CD4-positive, alpha-beta T cell treated with Interleukin-15 for 1 hour (primary cell): Measurements from ENCODE around the gene RNASE7.
"Not testable (repeated sequence)": the region's sequence is repeated elsewhere in the genome, so short reads cannot be mapped to it uniquely, and the experiment has no call there.

ENCODE experiments used
- DNase-seq: peaks from one replicate; pipeline ENCODE4 v3.0.0-alpha.2; 2020

RNASE7 gene, protein sequence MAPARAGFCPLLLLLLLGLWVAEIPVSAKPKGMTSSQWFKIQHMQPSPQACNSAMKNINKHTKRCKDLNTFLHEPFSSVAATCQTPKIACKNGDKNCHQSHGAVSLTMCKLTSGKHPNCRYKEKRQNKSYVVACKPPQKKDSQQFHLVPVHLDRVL

DNA sequence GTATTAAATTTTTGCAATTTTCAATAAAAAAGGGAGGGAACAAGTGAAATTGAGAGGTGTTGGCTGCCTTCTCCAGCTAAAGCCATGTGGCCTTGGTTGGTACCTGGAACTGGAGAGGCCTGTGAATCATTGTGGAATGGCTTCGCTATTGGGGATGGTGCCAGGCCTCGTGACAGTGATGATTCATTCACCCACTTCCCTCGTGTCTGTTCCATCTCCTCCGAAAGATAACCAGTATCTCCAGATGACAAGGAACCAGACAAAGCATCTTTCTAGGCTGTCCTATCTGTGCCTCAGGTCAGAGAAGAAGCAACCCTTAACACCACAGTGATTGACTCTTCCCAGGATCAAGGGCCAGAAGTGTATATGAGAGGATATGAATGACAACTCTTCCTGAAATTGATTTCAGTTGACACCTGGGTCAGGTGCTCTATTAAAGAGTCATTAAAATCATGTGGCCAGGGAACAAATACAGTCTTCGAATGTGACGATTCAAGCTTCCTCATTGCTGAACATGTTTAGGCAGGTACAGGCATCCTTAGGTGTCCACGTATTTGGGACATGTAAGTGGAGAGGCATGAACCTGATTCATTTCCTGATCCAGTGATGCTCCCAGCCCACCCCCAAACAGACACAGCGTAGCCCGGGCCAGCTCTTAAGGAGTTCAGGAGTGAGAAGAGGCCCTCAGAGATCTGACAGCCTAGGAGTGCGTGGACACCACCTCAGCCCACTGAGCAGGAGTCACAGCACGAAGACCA lies at the start of gene RNASE7:
Gene RNASE7, plus strand, starts transcription at position 687 of the 758 bp plus-strand sequence. CDS start 631 bp downstream, outside the sequence.
- DNase-seq = no peak

DNA sequence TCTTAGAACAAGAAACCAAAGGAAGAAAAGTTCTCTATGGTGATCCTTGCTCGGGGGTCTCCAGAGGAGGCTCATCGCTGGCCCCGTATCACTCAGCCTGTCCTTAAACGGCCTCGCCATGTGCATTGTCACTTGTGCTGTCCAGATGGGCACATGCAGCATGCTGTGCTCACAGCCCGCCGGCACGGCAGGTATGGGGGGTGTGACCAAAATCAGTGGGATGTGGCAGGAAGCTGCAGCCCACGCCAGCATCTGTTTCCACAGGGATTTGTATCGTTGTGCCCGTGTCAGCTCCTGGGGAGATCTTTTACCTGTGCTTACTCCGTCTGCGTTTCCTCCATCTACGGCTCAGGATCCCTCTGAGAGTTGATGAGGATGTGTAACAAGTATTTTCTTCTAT lies 45.6 kb upstream of the RNASE7 start:
- DNase-seq = no peak

DNA sequence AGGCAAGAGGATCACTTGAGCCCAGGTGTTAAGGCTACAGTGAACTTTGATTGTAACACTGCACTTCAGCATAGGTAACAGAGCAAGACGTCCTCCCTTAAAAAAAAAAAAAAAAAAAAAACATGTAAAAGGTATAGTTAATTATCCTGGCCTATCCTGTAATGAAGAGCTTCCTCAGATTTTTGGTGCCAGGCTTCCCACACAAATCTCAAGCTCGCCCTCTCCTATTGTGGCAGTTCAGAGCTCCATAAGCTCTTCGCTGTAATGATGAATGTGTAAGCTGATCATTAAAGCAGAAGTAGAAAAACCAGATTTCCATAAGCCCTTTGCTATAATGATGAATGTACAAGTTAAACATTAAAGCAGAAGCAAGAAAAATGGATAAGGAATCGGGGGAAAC lies 45.0 kb upstream of the RNASE7 start:
- DNase-seq = no peak

DNA sequence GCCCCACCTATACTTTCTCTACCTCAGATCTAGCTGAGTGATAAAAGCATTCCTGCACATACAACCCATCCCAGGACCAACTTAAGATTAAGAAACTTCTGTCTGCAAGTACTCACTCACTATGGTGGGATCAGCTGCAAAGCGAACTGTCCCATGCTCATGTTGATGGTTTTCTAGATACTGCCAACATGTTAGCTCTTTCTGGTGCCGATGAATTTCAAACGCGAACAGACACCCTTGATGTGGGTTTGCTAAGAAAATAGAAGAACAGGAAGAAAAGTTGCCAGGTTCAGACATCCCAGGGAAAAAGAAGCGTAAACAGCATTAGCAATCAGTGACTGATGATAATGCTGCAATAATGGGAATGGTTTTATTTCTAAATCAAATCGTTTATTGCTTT lies 44.6 kb upstream of the RNASE7 start:
- DNase-seq = no peak

DNA sequence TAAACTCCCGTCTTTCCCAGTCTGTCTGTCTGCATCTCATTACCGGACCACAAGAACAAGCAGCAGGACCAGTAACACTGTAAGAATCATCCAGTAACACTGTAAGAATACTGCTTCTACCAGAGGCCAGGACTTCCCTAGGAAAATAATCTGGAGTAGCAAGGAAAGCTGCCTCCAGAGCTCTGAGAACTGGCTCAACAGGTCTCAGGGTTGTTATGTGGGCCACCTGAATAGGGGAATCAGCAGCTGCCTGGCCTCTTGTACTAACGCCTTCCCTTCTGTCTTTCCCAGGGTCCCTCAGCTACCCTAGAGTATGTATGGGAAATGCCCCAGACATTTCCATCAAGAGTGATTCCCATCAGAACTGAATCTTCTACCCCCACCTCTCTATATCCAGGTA lies 44.0 kb upstream of the RNASE7 start:
- no peak for DNase-seq

DNA sequence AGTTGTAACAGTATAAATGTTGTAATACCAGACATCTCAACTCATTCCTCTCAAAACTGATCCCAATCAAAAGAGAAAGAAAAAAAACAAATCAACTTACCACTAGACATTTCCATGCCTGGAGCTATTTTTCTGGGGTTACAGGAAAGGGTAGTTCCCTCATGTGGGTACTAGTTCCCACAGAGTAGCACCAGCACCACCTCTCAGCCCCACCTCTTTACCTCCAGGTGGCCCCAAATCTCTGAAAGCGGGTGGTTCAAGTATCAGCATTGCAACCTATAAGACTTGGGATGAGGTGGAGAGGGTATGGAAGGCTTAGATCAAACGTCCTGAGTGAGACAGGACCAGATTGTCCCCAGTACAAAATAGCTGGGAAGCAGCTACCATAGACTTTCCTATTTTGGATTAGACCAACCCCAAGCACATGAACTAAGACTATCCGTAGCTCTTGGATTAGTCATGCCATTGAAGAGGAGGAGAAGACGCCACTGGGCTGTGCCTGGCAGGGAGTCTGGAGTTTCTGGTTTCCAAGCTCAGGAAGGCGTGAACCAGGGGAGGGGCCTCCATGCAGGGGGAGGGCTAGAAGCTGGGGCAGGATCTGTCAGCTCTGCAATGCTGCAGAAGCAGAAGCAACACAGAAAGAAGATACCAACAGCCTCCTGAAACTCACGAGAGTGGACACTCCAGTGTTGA lies 43.3 kb upstream of the RNASE7 start, which contains the start of gene SLC39A2:
Gene SLC39A2, plus strand, starts transcription at position 620 of the 693 bp plus-strand sequence. CDS start 154 bp downstream, outside the sequence.
- no peak for DNase-seq

DNA sequence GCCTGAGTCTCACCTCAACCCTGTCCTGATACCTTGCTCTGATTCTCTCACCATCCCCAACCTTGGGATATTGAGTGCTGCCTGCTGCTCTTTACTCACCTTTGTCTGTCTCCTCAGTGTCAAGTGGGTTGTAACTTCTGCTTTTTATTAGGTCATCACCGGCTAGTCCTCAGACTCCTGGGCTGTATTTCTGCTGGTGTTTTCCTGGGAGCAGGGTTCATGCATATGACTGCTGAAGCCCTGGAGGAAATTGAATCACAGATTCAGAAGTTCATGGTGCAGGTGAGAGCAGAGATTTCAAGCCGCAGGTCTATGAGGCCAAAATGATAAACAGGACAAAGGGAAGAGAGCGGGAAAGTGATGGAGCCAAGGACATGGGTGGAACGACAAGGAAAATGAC lies 42.6 kb upstream of the RNASE7 start:
- no peak for DNase-seq

DNA sequence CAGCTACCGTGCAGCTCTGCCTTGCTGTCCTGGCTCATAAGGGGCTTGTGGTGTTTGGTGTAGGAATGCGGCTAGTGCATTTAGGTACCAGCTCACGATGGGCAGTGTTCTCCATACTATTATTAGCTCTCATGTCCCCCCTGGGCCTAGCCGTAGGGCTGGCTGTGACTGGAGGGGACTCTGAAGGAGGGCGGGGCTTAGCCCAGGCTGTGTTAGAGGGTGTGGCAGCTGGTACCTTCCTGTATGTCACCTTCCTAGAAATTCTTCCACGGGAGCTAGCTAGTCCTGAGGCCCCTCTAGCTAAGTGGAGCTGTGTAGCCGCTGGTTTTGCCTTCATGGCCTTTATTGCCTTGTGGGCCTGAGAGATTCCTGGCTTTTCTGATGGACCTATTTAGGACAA lies 40.9 kb upstream of the RNASE7 start:
- no peak for DNase-seq

DNA sequence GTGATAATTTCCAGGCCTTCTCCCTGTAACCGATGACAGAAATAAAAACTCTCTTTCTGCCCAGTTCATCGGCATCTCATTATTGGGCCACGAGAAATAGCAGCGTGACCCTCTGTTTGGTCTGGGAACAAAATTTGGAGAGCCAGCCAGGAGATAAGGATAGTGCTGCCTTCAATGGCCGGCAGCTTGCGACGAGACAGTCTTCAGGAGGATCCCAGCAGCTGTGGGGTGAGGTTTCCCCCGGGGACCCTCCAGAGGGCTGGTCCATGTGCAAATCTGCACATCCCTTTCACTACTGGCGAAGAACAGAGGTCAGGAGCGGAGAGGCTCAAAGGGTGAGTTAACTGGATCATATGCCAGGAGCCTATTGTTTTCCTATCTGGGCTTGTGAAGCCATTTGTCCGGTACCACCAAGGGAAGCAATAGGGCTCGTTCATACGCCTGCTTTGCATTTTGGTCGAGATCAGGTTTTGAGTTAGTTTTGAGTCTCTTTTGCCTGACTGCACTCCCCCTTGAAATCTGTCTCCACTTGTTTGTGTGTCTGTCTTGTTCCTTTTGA lies 38.3 kb upstream of the RNASE7 start:
- DNase-seq = no peak

DNA sequence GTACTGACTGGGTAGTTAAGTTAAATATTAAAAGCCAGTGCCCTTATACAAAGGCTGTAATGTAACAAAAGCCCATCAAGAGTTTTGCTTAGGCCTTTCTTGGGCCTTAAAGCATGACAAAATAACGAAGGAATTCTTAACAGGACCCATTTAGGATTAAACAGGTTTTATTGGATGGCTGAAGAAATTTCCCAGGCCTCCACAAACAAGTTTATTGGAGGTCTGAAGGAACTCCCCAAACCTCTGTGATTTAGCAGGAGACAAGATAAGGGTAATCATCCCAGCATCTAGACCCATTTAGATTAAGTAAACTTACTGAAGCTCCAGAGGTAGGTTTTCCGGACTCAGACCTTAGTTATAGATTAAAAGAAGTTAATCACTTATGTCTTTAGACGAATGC lies 32.4 kb upstream of the RNASE7 start:
- not testable (repeated sequence) for DNase-seq

DNA sequence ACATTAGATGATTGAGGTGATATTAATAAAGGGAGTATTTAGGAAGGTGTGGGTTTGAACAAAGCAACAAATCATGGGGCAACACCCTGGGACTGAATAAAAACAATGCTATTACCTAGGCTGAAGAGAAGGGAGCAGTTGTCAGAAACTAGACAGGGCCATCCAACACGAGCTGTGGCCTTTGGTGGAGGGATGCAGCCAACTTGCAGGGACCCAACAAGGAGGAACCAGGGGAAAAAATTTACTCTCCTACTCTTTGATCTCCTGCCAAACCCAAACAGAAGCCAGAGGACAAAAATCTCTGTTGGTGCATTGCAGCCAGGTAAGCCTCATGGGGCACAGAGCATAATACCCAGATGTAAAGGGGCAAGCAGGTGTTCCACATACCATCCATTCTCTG lies 31.0 kb upstream of the RNASE7 start:
- no peak for DNase-seq

DNA sequence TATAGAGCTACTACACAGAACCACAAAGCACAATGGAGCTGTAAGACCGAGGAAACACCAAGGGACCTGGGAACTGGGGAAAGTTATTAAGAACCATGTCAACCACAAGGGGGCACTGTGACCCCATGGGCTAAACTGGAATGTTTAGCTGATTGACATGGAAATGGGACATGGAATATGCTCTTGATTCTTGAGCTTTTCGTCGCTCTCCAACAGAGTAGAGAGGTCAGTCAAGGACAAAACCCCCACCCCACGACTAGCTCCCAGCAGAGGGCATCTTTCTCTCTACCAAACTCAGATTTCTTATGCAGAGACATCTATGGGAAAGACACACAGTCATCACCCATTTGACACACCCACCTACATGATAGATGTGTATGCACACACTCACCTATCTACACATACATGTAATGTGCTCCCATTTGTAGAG lies 27.4 kb upstream of the RNASE7 start:
- peak; percentile 71 for DNase-seq

DNA sequence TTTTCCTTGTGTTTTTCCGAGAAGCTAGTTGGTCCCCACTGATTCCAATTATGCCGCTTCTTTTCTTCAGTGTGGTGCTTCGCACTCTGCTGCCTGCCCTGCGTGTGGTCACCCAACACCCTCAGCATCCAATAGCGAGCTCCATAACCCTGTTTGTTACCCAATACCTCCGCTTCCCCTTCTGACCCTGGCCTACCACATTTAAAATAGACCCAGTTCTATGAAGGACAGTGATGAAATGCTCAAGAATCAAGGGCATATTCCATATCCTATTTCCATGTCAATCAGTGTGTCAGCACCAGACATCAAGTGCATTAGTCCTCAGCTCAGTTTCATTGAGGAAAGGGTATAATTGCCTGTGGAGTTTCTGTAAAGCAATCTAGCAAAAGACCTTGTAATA lies 26.9 kb upstream of the RNASE7 start:
- no peak for DNase-seq

DNA sequence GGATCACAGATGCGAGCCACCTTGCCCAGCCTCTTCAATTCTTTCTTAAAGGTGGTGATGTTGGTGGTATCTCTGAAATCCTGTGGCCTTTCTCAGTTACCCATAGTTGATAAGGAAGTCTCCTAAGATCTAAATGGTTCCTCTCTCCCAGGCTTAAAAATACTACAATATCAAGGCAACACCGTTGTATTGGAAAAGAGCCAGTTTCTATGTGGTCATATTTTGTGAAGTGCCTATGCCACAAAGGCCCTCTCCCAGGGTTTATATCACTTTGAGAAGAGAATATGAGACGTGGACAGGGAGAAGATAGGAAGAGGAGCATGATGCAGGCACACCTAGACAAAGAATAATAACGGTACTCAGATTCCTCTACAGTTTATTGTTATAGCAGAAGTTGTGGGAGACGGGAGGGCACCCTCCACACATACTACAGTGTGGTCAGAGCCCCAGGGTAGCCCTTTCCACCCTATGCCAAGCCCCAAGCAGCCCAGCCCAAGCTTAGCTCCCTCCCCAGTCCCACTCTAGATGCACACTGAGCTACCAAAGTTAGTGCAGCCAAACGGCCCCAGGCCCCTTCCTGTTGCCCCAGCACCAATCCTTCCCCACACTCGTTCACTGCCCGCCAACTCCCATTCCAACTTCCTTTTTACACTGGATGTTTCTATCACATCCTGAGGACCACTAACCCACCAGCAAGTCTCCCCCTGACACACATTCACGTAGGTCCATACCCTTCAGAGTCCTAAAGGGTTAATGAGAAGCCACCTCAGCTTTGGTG lies 25.6 kb upstream of the RNASE7 start:
- no peak for DNase-seq

DNA sequence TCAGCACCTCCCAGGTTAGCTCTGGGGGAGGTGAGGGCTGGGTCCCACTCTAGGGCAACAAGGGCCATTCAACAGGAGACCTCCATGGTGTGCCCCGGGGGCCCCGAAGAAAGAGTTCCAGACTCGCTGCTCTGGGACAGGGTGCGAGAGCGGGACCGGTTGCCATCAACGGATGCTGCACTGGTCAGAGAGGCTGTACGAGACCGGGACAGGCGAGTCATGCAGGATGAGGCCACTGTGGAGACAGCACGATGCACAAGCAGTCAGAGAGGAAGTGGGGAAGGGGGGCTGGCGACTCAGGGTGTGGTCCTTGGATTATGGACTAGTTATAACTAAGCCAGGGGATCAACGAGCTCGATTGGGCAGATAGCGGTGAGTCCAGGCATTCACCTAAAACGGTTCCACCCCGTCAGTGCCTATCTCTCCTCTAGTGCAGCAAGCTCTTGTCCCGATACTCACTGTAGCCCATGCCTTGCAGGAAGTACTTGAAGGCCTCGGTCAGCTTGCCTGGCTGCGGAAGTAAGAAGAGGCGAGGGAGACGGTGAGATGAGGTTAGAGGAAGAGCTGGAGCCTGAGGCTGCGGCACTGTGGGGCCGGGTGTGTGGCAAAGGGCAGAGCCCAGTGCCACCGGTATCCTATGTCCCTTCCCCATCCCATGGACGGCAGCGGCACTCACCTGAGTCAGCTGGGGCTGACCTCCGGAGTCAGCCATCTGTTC lies 24.5 kb upstream of the RNASE7 start:
- no peak for DNase-seq

DNA sequence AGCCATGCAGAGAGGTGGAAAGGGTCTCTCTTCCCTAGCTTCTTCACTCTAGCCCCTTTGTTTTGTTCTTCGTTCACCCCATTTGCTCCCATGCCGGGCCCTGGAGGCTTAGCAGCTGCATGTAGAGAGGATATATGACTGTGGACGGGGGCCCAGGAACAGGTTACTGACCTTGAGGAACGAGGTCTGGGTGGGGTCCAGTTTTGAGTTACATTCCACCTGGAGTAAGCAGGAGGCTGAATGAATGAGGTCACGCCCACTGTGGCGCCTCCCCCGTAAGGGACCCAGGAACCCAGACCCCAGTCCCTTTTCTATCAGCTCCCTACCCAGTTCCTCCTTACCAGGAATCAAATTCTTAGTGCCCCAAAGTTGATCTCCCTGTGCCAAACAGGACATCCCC lies 23.9 kb upstream of the RNASE7 start:
- no peak for DNase-seq

DNA sequence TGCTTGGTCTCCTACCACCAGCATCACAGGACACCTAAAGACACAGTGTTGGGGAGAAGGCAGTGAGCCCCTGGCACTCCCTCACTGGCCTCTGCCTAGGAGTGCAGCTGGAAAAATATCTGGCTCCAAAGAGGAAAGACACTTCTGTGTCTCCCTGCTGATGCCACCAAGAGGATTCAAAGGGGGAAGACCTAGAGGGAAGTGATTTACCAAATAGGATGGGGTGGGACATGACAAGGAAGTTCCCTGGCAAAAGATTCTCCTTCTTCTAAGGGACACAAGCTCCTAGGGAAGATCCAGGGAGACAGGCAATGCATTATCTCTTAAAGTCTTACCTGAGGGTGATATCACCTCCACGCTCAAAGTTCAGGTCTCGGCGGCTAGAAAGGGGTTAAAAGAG lies 23.4 kb upstream of the RNASE7 start:
- DNase-seq = no peak

DNA sequence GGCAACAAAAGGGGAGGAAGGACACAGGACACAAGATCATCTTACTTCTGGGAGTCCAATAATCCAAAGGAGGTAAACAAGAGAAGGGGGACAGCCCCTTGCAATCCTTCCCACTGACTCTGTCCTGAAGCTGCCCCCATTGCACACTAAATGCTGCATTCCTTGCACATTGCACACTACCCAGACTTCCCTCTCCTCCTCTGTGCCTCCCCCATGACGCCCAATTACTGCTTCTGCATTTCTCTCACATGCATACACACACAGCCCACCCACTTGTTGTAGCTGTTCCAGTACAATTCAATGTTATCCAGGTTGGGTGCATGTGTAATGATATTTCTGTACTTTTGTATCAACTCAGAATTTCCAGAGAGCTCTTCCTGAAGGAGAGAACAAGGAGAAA lies 22.8 kb upstream of the RNASE7 start:
- no peak for DNase-seq

DNA sequence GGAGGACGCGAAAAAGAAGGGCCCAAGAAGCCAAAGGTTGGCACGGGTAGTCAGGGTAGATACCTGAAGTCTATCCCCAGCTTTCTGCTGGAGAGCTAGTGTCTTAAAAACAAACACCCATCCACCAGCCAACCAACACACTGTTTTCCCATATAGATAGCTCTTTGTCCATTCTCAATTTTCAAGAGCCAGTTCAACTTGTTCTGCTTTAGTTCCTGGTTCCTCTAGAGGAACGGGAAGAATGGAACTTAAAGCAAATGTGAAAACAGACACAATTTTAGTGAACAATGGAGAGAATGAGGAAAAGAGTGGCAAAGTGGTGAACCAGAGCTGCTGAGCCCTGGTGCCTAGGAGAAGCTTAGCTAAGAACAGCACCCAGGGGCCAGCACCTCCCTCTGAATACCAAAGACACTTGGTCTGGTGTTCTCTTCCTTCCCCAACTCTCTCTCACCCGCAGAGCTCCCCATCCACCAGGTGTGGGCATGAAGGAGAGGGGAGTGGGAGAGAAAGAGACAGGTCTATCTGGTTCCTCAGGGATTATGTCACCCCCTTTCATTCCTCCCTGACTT lies 21.1 kb upstream of the RNASE7 start:
- DNase-seq = no peak

DNA sequence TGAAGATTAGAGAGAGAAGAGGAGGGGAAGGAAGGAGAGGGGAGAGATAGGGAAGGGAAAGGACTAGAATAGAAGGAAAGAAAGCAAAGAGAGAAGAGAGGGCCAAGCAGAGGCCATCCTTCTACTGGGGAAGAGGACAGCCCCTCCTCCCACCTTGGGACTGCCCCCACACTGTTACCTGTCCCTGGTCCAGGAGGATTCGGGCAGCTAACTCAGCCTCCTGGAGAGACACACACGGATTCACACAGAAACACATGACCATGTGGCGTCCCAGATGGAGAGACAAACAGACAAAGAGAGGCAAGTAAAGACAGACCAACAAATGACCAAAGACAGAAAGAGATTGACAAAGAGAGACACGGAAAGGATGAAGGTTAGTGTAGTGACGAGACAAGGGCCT lies 19.5 kb upstream of the RNASE7 start:
- no peak for DNase-seq

DNA sequence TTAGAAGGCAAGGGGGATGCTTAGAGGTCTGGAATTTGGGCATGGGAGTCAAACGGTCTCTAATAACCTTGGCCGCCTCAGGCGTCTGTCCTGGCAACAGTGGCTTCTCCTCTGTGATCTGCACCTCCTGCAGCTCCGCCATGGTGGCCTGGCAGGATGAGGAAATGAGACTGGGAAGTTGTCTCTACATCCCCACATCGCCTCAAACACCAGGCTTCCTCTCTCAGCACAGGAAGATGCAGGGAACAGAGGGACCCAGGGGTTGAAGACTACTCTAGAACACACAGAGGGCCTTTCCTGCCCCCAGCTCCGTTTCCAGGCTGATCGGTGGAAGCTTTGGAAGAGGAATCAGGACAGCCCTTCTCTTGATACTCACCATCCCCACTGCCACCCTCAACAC lies 19.0 kb upstream of the RNASE7 start:
- DNase-seq = no peak
